Endodermal cell (in vitro differentiated cells): ENCODE measurements around the gene LRFN5. TPM values are rescaled to one million over a fixed set of nuclear protein-coding genes. Genes with fewer than 3 reads are reported as not detected.

Experiments used
- DNase-seq: peaks from one replicate; pipeline ENCODE4 v3.0.0-alpha.2; 2017
- H3K27ac ChIP-seq: 2 replicates; pipeline ENCODE4 v1.5.1; 2013; ENCODE audit warnings: mild to moderate bottlenecking, low read depth, low read length, moderate library complexity
- H3K27me3 ChIP-seq: 2 replicates; pipeline ENCODE4 v1.6.1; 2013; ENCODE audit warnings: mild to moderate bottlenecking, low read length, moderate library complexity; ENCODE audit not compliant: insufficient read depth, control insufficient read depth, poor library complexity, severe bottlenecking
- H3K36me3 ChIP-seq: 2 replicates; pipeline ENCODE4 v1.7.0; 2013; ENCODE audit warnings: mild to moderate bottlenecking, low read length, moderate library complexity; ENCODE audit not compliant: control insufficient read depth, insufficient read depth
- H3K4me1 ChIP-seq: one replicate; pipeline ENCODE4 v1.7.0; 2013; ENCODE audit warnings: low read length; ENCODE audit not compliant: control insufficient read depth, insufficient read depth
- H3K4me3 ChIP-seq: 2 replicates; pipeline ENCODE4 v1.5.1; 2013; ENCODE audit warnings: mild to moderate bottlenecking, low read length, moderate library complexity
- H3K9ac ChIP-seq: 2 replicates; pipeline ENCODE4 v1.6.1; 2013; ENCODE audit warnings: mild to moderate bottlenecking, low read length, moderate library complexity; ENCODE audit not compliant: poor library complexity, severe bottlenecking; ENCODE audit errors: extremely low read depth
- H3K9me3 ChIP-seq: 2 replicates; pipeline ENCODE4 v1.6.1; 2013; ENCODE audit warnings: mild to moderate bottlenecking, low read length, moderate library complexity; ENCODE audit not compliant: control insufficient read depth
- H3K27ac Mint-ChIP-seq: 2 replicates; pipeline ENCODE4 v1.8.0; 2020; ENCODE audit warnings: mixed read lengths
- H3K27me3 Mint-ChIP-seq: 2 replicates; pipeline ENCODE4 v1.8.0; 2021; ENCODE audit warnings: mild to moderate bottlenecking, mixed read lengths; ENCODE audit not compliant: insufficient read depth
- H3K36me3 Mint-ChIP-seq: 2 replicates; pipeline ENCODE4 v1.8.0; 2020; ENCODE audit warnings: low read depth, mixed read lengths
- H3K4me1 Mint-ChIP-seq: 2 replicates; pipeline ENCODE4 v1.8.0; 2020; ENCODE audit warnings: mixed read lengths
- H3K4me3 Mint-ChIP-seq: 2 replicates; pipeline ENCODE4 v1.8.0; 2020; ENCODE audit warnings: mild to moderate bottlenecking, moderate library complexity, mixed read lengths
- H3K9me3 Mint-ChIP-seq: 2 replicates; pipeline ENCODE4 v1.8.0; 2020; ENCODE audit warnings: mild to moderate bottlenecking, mixed read lengths
- CTCF ChIP-seq: fragments of 200-600 bp; sonication (generic); conservative IDR thresholded peaks from 2 replicates; pipeline ENCODE4 v1.5.0; 2021; ENCODE audit warnings: antibody characterized with exemption, mild to moderate bottlenecking
- WGBS, 2 experiments: methylation state at CpG; one replicate each; pipeline versions ENCODE4 v1.1.5 to v1.1.7; 2013; ENCODE audit warnings: missing lambda C conversion rate in 2 of 2, mixed read lengths in 1 of 2; ENCODE audit not compliant: insufficient coverage in 1 of 2, insufficient read length in 1 of 2; 5-methylcytosine and 5-hydroxymethylcytosine counted together
- total RNA-seq, 2 donors: library from RNA; stranded (reverse); fragmentation: NEBNext Ultra II Directional in 1 of 2; extraction: Animal tissue kit (Norgen Biotek cat#: 25700) in 1 of 2; gene quantifications; 2 replicates in 1 of 2; 3 replicates in 1 of 2; pipeline ENCODE4 v1.2.1, GENCODE V29; 2021

LRFN5 gene
- total RNA-seq, 2 donors from 2014 or later = 1.4 to 3.2 TPM

DNA sequence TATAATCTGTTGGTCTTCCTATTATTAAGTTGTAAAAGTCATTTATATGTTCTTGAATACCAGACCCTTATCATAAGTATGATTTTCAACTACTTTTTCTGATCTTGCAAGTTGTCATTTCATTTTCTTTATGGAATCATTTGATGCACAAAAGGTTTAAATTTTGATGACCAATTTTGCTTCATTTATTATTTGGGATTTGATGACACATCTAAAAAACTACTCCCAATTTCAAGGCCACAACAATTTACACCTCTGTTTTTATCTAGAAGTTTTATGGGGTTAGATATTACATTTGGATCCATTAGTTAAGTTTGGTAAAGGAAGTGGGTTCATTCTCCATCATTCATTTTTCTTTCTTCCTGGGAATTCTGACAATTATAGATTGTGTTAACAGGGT, 259.2 kb downstream of the LRFN5 start:
- H3K27ac Mint-ChIP-seq = no peak overlapping the region
- Histone ChIP-seq H3K36me3 (no peaks in the 10 kb centered on the region), H3K4me1 (no peaks in the 10 kb centered on the region), H3K9ac (no peak overlapping the region), H3K9me3 (peaks cover 12% of the 10 kb centered on the region), H3K27me3 (no peaks in the 10 kb centered on the region), H3K27ac (no peak overlapping the region), H3K4me3 (no peak overlapping the region)
- H3K4me3 Mint-ChIP-seq = no peak overlapping the region
- DNase-seq = no peak
- no peak for TF ChIP-seq CTCF
- no peaks in the 10 kb centered on the region for H3K27me3 Mint-ChIP-seq
- peaks cover 2% of the 10 kb centered on the region for H3K36me3 Mint-ChIP-seq
- peaks cover 4% of the 10 kb centered on the region for H3K9me3 Mint-ChIP-seq
- no peaks in the 10 kb centered on the region for H3K4me1 Mint-ChIP-seq

- no peaks in the 10 kb centered on the region for H3K4me1 ChIP-seq
- WGBS, 2 experiments = 0 to 82% methylated on average over 1 to 2 of the region's 3 CpGs
- H3K27ac Mint-ChIP-seq = no peak overlapping the region
- H3K9me3 ChIP-seq = peaks cover 12% of the 10 kb centered on the region
- DNase-seq = no peak
- no peaks in the 10 kb centered on the region for H3K36me3 ChIP-seq
- no peak overlapping the region for H3K9ac ChIP-seq
- H3K27ac ChIP-seq = no peak overlapping the region
- H3K27me3 Mint-ChIP-seq = peaks cover 1% of the 10 kb centered on the region
- no peak overlapping the region for H3K4me3 Mint-ChIP-seq
- H3K4me3 ChIP-seq = no peak overlapping the region
- no peak for TF ChIP-seq CTCF
- no peaks in the 10 kb centered on the region for H3K27me3 ChIP-seq
- peaks cover 10% of the 10 kb centered on the region for H3K4me1 Mint-ChIP-seq
- peaks cover 4% of the 10 kb centered on the region for H3K9me3 Mint-ChIP-seq
- peaks cover 2% of the 10 kb centered on the region for H3K36me3 Mint-ChIP-seq
These were observed 261.7 kb downstream of the LRFN5 start for GRCh38 chr14:41868396-41868795.

- no peak overlapping the region for H3K4me3 Mint-ChIP-seq
- peaks cover 2% of the 10 kb centered on the region for H3K36me3 Mint-ChIP-seq
- H3K27ac Mint-ChIP-seq = no peak overlapping the region
- H3K36me3 ChIP-seq = no peaks in the 10 kb centered on the region
- peaks cover 20% of the 10 kb centered on the region for H3K4me1 Mint-ChIP-seq
- H3K9ac ChIP-seq = no peak overlapping the region
- 80% methylated on average over 2 of the region's 4 CpGs; no CpG with 5 or more reads in 1 of the 2 experiments for WGBS, 2 experiments
- no peak for TF ChIP-seq CTCF
- peaks cover 12% of the 10 kb centered on the region for H3K9me3 ChIP-seq
- peaks cover 1% of the 10 kb centered on the region for H3K27me3 Mint-ChIP-seq
- no peaks in the 10 kb centered on the region for H3K27me3 ChIP-seq
- H3K4me1 ChIP-seq = no peaks in the 10 kb centered on the region
- no peak for DNase-seq
- H3K9me3 Mint-ChIP-seq = peaks cover 4% of the 10 kb centered on the region
- peak overlapping the region; percentile 8 for H3K27ac ChIP-seq
- H3K4me3 ChIP-seq = no peak overlapping the region
These were observed 266.4 kb downstream of the LRFN5 start for GRCh38 chr14:41872931-41873685.
